Hepatocyte (in vitro differentiated cells): ENCODE measurements around the gene SNRNP200.

Experiments
- CTCF ChIP-seq: fragments of 200-600 bp; sonication (generic); IDR thresholded peaks from 2 replicates; pipeline ENCODE4 v1.5.1; 2016; ENCODE audit warnings: antibody characterized with exemption, mild to moderate bottlenecking; ENCODE audit not compliant: poor library complexity
- EZH2 ChIP-seq: fragments of 200-600 bp; sonication (generic); IDR thresholded peaks from 2 replicates; pipeline ENCODE4 v1.6.1; 2016; ENCODE audit warnings: antibody characterized with exemption, mild to moderate bottlenecking, borderline replicate concordance

GRCh38 chr2:96239745-96240264 is 65.5 kb downstream of the SNRNP200 start:
- TF ChIP-seq CTCF (no peak), EZH2 (no peak)
